Chondrocyte (in vitro differentiated cells): ENCODE data around the gene SPINK1. TPM values are rescaled to one million over a fixed set of nuclear protein-coding genes. Genes with fewer than 3 reads are reported as not detected.

ENCODE experiments used
- DNase-seq: peaks from one replicate; pipeline ENCODE4 v3.0.0; 2021; ENCODE audit warnings: mixed read lengths, low spot score
- H3K27ac Mint-ChIP-seq: one replicate; pipeline ENCODE4 v1.8.0; 2021; ENCODE audit warnings: mild to moderate bottlenecking, moderate library complexity, mixed read lengths; ENCODE audit not compliant: unreplicated experiment
- H3K27me3 Mint-ChIP-seq: 2 replicates; pipeline ENCODE4 v1.8.0; 2021; ENCODE audit warnings: low read depth, mixed read lengths
- H3K36me3 Mint-ChIP-seq: 2 replicates; pipeline ENCODE4 v1.8.0; 2021; ENCODE audit warnings: low read depth, mixed read lengths
- H3K4me1 Mint-ChIP-seq: 2 replicates; pipeline ENCODE4 v1.8.0; 2021; ENCODE audit warnings: low read depth, mild to moderate bottlenecking, mixed read lengths
- H3K4me3 Mint-ChIP-seq: one replicate; pipeline ENCODE4 v1.8.0; 2021; ENCODE audit warnings: mild to moderate bottlenecking, moderate library complexity, mixed read lengths; ENCODE audit not compliant: unreplicated experiment
- H3K9me3 Mint-ChIP-seq: 2 replicates; pipeline ENCODE4 v1.8.0; 2021; ENCODE audit warnings: low read depth, mixed read lengths
- total RNA-seq: library from RNA; stranded (reverse); gene quantifications from 3 replicates; pipeline ENCODE4 v1.2.1, GENCODE V29; 2021
- TF ChIP-seq, protein P1 (sequence below): fragments of 200-600 bp; sonication (generic); IDR thresholded peaks from 2 replicates; pipeline ENCODE4 v1.5.0; 2021; ENCODE audit warnings: antibody characterized with exemption, mild to moderate bottlenecking, moderate library complexity

SPINK1 gene
- total RNA-seq, 1 donor from 2014 or later = not detected

DNA sequence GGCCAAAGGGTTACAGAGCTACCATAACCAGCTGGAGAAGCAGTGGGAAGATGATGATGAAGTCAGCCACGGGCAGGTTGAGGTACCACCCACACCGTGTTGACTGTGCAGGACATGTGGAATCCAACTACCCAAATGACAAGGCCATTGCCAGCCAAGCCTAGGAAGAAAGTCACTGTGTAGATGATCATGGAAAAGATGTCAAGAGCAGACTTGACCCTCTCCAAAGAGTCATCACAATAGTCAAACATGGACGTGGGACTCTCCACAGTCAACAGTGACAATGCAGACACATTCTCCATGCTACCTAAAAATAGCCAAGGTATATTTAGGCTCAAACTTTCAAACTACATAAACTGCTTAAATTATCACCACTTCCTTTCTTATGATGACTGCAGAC, 20.9 kb upstream of the SPINK1 start:
- no peaks in the 10 kb centered on the region for H3K36me3 Mint-ChIP-seq
- no peak for DNase-seq
- no peak overlapping the region for H3K4me3 Mint-ChIP-seq
- peaks cover 57% of the 10 kb centered on the region for H3K27me3 Mint-ChIP-seq
- no peak overlapping the region for H3K27ac Mint-ChIP-seq
- H3K9me3 Mint-ChIP-seq = no peaks in the 10 kb centered on the region
- no peaks in the 10 kb centered on the region for H3K4me1 Mint-ChIP-seq
- TF ChIP-seq, protein P1, sequence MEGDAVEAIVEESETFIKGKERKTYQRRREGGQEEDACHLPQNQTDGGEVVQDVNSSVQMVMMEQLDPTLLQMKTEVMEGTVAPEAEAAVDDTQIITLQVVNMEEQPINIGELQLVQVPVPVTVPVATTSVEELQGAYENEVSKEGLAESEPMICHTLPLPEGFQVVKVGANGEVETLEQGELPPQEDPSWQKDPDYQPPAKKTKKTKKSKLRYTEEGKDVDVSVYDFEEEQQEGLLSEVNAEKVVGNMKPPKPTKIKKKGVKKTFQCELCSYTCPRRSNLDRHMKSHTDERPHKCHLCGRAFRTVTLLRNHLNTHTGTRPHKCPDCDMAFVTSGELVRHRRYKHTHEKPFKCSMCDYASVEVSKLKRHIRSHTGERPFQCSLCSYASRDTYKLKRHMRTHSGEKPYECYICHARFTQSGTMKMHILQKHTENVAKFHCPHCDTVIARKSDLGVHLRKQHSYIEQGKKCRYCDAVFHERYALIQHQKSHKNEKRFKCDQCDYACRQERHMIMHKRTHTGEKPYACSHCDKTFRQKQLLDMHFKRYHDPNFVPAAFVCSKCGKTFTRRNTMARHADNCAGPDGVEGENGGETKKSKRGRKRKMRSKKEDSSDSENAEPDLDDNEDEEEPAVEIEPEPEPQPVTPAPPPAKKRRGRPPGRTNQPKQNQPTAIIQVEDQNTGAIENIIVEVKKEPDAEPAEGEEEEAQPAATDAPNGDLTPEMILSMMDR = no peak

DNA sequence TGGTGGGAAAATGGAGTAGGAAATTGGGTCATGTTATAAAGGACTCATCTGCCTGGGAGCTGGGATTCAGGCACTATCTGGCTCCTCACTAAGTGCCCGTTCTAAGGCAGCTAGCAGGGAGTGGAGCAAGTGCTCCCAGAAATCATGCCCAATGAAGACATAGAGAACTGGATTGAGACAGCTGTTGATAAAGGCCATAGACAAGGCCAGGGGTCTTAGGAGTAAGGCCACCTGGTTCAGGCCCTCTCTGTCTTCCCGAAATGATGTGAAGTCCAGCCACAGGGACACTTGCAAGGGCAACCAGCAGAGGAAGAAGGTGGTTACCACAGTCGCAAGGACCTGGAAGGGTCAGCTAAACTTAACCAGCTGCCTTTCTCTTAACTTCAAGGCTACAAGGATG, 20.1 kb upstream of the SPINK1 start:
- no peak for DNase-seq
- no peaks in the 10 kb centered on the region for H3K4me1 Mint-ChIP-seq
- H3K27me3 Mint-ChIP-seq = peaks cover 64% of the 10 kb centered on the region
- no peaks in the 10 kb centered on the region for H3K9me3 Mint-ChIP-seq
- no peaks in the 10 kb centered on the region for H3K36me3 Mint-ChIP-seq
- no peak overlapping the region for H3K4me3 Mint-ChIP-seq
- H3K27ac Mint-ChIP-seq = no peak overlapping the region
- TF ChIP-seq, protein P1 = no peak

DNA sequence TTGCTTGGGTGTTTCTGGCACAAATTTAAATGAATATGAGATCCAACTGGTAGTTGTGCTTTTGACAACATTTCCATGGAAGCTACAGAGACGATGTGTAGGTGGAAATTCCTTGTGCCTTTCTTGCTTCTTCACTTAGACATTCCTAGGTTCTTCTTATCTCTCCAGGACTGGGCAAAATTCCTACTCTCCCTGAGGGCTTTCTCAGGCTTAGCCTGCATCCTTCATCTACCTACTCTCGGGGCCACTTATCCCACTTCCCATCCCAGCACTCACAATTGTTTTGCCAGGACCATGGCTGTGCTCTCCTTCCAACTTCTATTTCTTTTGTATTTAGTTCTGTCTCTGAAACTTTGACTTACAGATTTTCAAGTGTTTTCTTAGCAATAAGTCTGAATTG, 17.8 kb upstream of the SPINK1 start:
- H3K4me3 Mint-ChIP-seq = no peak overlapping the region
- peaks cover 63% of the 10 kb centered on the region for H3K27me3 Mint-ChIP-seq
- no peaks in the 10 kb centered on the region for H3K9me3 Mint-ChIP-seq
- TF ChIP-seq, protein P1 = no peak
- H3K27ac Mint-ChIP-seq = no peak overlapping the region
- H3K36me3 Mint-ChIP-seq = no peaks in the 10 kb centered on the region
- H3K4me1 Mint-ChIP-seq = no peaks in the 10 kb centered on the region
- DNase-seq = no peak

DNA sequence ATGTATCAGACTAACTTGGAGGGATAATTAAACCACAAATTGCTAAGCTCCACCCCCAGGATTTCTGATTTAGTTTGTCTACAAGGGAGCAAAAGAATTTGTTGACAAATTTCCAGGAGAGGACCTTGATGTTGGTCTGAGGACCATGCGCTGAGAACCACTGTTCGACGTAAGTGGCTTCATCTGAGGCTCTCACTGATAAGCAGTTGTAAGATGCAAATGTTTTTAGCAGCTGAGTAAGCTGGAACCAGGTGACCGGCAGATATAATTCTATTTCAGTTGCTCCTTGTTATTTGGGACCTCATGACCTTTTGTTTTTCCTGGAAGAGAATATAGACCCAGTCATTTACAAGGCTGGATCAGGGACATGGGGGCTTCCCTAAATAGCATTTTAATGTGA, 14.1 kb upstream of the SPINK1 start:
- Mint-ChIP-seq H3K36me3 (no peaks in the 10 kb centered on the region), H3K4me1 (no peaks in the 10 kb centered on the region), H3K9me3 (no peaks in the 10 kb centered on the region), H3K4me3 (no peak overlapping the region), H3K27me3 (peaks cover 53% of the 10 kb centered on the region), H3K27ac (no peak overlapping the region)
- DNase-seq = no peak
- TF ChIP-seq, protein P1 = no peak

DNA sequence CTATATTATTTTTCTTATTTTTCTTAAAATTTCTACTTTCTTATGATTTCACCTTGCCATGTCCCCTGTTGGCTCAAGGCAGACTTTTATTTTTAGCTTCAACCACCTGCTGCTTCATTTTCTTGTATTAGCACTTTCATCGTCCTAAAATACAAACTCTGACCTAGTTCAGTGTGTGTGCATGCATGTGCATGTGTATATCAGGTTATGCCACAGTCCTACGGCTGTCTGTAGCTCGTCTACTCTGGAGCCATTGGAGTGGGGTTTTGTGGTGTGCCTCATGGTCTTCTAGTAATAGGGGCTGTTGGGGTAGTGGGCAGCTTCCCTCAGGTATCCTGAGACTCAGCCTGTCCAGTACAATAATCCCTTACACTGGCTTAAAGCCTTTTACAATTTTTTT, 13.4 kb upstream of the SPINK1 start:
- Mint-ChIP-seq H3K27ac (no peak overlapping the region), H3K9me3 (no peaks in the 10 kb centered on the region), H3K4me1 (no peaks in the 10 kb centered on the region), H3K27me3 (peaks cover 52% of the 10 kb centered on the region), H3K36me3 (no peaks in the 10 kb centered on the region), H3K4me3 (no peak overlapping the region)
- DNase-seq = no peak
- TF ChIP-seq, protein P1 = no peak
